Brain microvascular endothelial cell (primary cell): ENCODE results near the gene EMP3.
A peak's percentile ranks its signal among the peaks of the same experiment; 100 is the strongest.

Experiments
- DNase-seq: peaks from one replicate; pipeline ENCODE4 v3.0.0-alpha.2; 2020
- H3K27ac ChIP-seq: fragments of 250-450 bp; sonication (Bioruptor Pico); 2 replicates; pipeline ENCODE4 v1.5.1; 2020; ENCODE audit warnings: mild to moderate bottlenecking, moderate library complexity
- H3K27me3 ChIP-seq: fragments of 250-450 bp; sonication (Bioruptor Pico); replicated peaks from 2 replicates; pipeline ENCODE4 v1.5.1; 2020; ENCODE audit warnings: mild to moderate bottlenecking
- H3K36me3 ChIP-seq: fragments of 250-450 bp; sonication (Bioruptor Pico); replicated peaks from 2 replicates; pipeline ENCODE4 v1.5.1; 2020; ENCODE audit warnings: mild to moderate bottlenecking
- H3K4me3 ChIP-seq: 2 replicates; pipeline ENCODE4 v1.5.1; 2011; ENCODE audit warnings: low read depth, mild to moderate bottlenecking, control low read depth, low read length, moderate library complexity
- CTCF ChIP-seq: IDR thresholded peaks from 2 replicates; pipeline ENCODE4 v1.5.1; 2011; ENCODE audit warnings: low read depth, mild to moderate bottlenecking, moderate library complexity, low read length, control low read depth, inconsistent platforms; ENCODE audit errors: missing control alignments
- in situ Hi-C: cut with HindIII; loops from 2 replicates; pipeline ENCODE4 v1.10.0; 2017; ENCODE audit warnings: low sequenced_read_pairs, low pct_ligation_motif_present

Gene EMP3

GRCh38 chr19:48325265-48325910 is at the start of gene EMP3:
Gene EMP3 (plus strand): TSS chr19:48325552. CDS start chr19:48326845, 1,293 bp downstream.
- Histone ChIP-seq H3K4me3 (peak within 1 kb of the TSS; percentile 76), H3K27ac (peak within 1 kb of the TSS; percentile 95), H3K27me3 (no peaks in the 10 kb centered on the region), H3K36me3 (peaks cover 27% of the 10 kb centered on the region)
- peak; percentile 90 for DNase-seq
- TF ChIP-seq CTCF: no peak
- in situ Hi-C loops: no loop called here

GRCh38 chr19:48279747-48280146 is 45.6 kb upstream of the EMP3 start:
- no peaks in the 10 kb centered on the region for H3K36me3 ChIP-seq
- H3K27me3 ChIP-seq: no peaks in the 10 kb centered on the region
- in situ Hi-C loops: no loop called here
- no peak for TF ChIP-seq CTCF
- no peak overlapping the region for H3K4me3 ChIP-seq
- no peak overlapping the region for H3K27ac ChIP-seq
- no peak for DNase-seq

GRCh38 chr19:48283908-48284307 is 41.4 kb upstream of the EMP3 start:
- Histone ChIP-seq H3K4me3 (no peak overlapping the region), H3K36me3 (no peaks in the 10 kb centered on the region), H3K27ac (peak overlapping the region; percentile 93), H3K27me3 (no peaks in the 10 kb centered on the region)
- in situ Hi-C loops: no loop called here
- TF ChIP-seq CTCF: no peak
- DNase-seq: peak; percentile 96

- H3K27me3 ChIP-seq: no peaks in the 10 kb centered on the region
- no peaks in the 10 kb centered on the region for H3K36me3 ChIP-seq
- DNase-seq: peak; percentile 66
- in situ Hi-C loops: no loop called here
- H3K4me3 ChIP-seq: no peak overlapping the region
- peak overlapping the region; percentile 93 for H3K27ac ChIP-seq
- no peak for TF ChIP-seq CTCF
Observed at GRCh38 chr19:48284896-48285295, 40.5 kb upstream of the EMP3 start.

- TF ChIP-seq CTCF: no peak
- Histone ChIP-seq H3K27ac (no peak overlapping the region), H3K4me3 (no peak overlapping the region), H3K36me3 (no peaks in the 10 kb centered on the region), H3K27me3 (no peaks in the 10 kb centered on the region)
- in situ Hi-C loops: no loop called here
- DNase-seq: no peak
Observed at GRCh38 chr19:48287748-48288147, 37.6 kb upstream of the EMP3 start.

- peak; percentile 53 for DNase-seq
- TF ChIP-seq CTCF: peak; percentile 48
- Histone ChIP-seq H3K4me3 (peak overlapping the region; percentile 57), H3K36me3 (no peaks in the 10 kb centered on the region), H3K27me3 (no peaks in the 10 kb centered on the region), H3K27ac (no peak overlapping the region)
- in situ Hi-C loops: no loop called here
Observed at GRCh38 chr19:48290401-48290770, 35.0 kb upstream of the EMP3 start.
